GM18499 (cell line): ENCODE measurements around the gene VARS2.

Experiments
- ATAC-seq: cut with Tn5 transposase; IDR thresholded peaks from one replicate; pipeline ENCODE4 v1.9.1; 2021; ENCODE audit warnings: moderate number of reproducible peaks; ENCODE audit not compliant: insufficient read depth, unreplicated experiment

The VARS2 gene

GRCh38 chr6:30883685-30884520 lies 30.1 kb upstream of the VARS2 start, which contains the start of gene DDR1:
TSS of gene DDR1 (plus strand) at chr6:30884519. CDS start at chr6:30888730, 4,211 bp downstream.
- no peak for ATAC-seq

- no peak for ATAC-seq
Measured at GRCh38 chr6:30884521-30885480, 29.2 kb upstream of the VARS2 start.

- no peak for ATAC-seq
Measured at GRCh38 chr6:30885481-30885998, 28.5 kb upstream of the VARS2 start.

- ATAC-seq, result no peak
Measured at GRCh38 chr6:30885999-30886896, 27.8 kb upstream of the VARS2 start.

- ATAC-seq, result no peak
Measured at GRCh38 chr6:30886897-30887255, 27.2 kb upstream of the VARS2 start.

- ATAC-seq, result no peak
Measured at GRCh38 chr6:30887901-30888815, 25.9 kb upstream of the VARS2 start.

GRCh38 chr6:30888816-30889495 lies 25.1 kb upstream of the VARS2 start:
- ATAC-seq, result no peak

- ATAC-seq, result no peak
Measured at GRCh38 chr6:30889496-30889885, 24.5 kb upstream of the VARS2 start.

- ATAC-seq, result no peak
Measured at GRCh38 chr6:30889921-30890645, 24.0 kb upstream of the VARS2 start.

- ATAC-seq, result no peak
Measured at GRCh38 chr6:30890646-30891449, 23.2 kb upstream of the VARS2 start.

- no peak for ATAC-seq
Measured at GRCh38 chr6:30891450-30891723, 22.7 kb upstream of the VARS2 start.

GRCh38 chr6:30891816-30892538 lies 22.1 kb upstream of the VARS2 start:
- no peak for ATAC-seq

- no peak for ATAC-seq
Measured at GRCh38 chr6:30893001-30893591, 20.9 kb upstream of the VARS2 start.

GRCh38 chr6:30893666-30894065 lies 20.4 kb upstream of the VARS2 start:
- ATAC-seq, result no peak

- no peak for ATAC-seq
Measured at GRCh38 chr6:30894381-30894780, 19.7 kb upstream of the VARS2 start.

- ATAC-seq, result no peak
Measured at GRCh38 chr6:30894935-30895334, 19.1 kb upstream of the VARS2 start.
